HG03432 (cell line): ENCODE results near the gene NAP1L4.

Source experiments
- ATAC-seq: cut with Tn5 transposase; IDR thresholded peaks from one replicate; pipeline ENCODE4 v1.9.1; 2021; ENCODE audit warnings: mild to moderate bottlenecking, moderate library complexity; ENCODE audit not compliant: unreplicated experiment

Gene NAP1L4

GRCh38 chr11:2995893-2996554, 3.9 kb upstream of the NAP1L4 start:
- ATAC-seq: no peak

GRCh38 chr11:2995031-2995561, 3.0 kb upstream of the NAP1L4 start:
- no peak for ATAC-seq

- no peak for ATAC-seq
Measured at GRCh38 chr11:2994336-2994730, 2.2 kb upstream of the NAP1L4 start.

GRCh38 chr11:2992997-2993325, 832 bp upstream of the NAP1L4 start:
- no peak for ATAC-seq

GRCh38 chr11:2991452-2992233, 486 bp downstream of the NAP1L4 start:
- ATAC-seq: peak; percentile 46

- ATAC-seq: no peak
Measured at GRCh38 chr11:2990617-2991451, 1.3 kb downstream of the NAP1L4 start.

- ATAC-seq: no peak
Measured at GRCh38 chr11:2989551-2989950, 2.6 kb downstream of the NAP1L4 start.

GRCh38 chr11:2989006-2989405, 3.1 kb downstream of the NAP1L4 start:
- no peak for ATAC-seq

GRCh38 chr11:2987881-2988861, 4.0 kb downstream of the NAP1L4 start:
- no peak for ATAC-seq

GRCh38 chr11:2983908-2984307, 8.2 kb downstream of the NAP1L4 start:
- no peak for ATAC-seq

- ATAC-seq: no peak
Measured at GRCh38 chr11:2982214-2982613, 9.9 kb downstream of the NAP1L4 start.

GRCh38 chr11:2981130-2981529, 11.0 kb downstream of the NAP1L4 start:
- ATAC-seq: no peak

GRCh38 chr11:2980168-2980840, 11.8 kb downstream of the NAP1L4 start:
- ATAC-seq: no peak

GRCh38 chr11:2977113-2977512, 15.0 kb downstream of the NAP1L4 start:
- ATAC-seq: no peak

- ATAC-seq: no peak
Measured at GRCh38 chr11:2976294-2977063, 15.7 kb downstream of the NAP1L4 start.

- ATAC-seq: no peak
Measured at GRCh38 chr11:2975594-2975993, 16.5 kb downstream of the NAP1L4 start.

- no peak for ATAC-seq
Measured at GRCh38 chr11:2974272-2974671, 17.9 kb downstream of the NAP1L4 start.

GRCh38 chr11:2968341-2968900, 23.7 kb downstream of the NAP1L4 start:
- ATAC-seq: no peak

GRCh38 chr11:2964782-2965181, 27.3 kb downstream of the NAP1L4 start:
- ATAC-seq: no peak
